Activated T-cell treated with anti-CD3 and anti-CD28 coated beads, Interleukin-2, amount 50 U/mL, for 72 hours (primary cell): Measurements from ENCODE around the gene GCNT2. TPM values are rescaled to one million over a fixed set of nuclear protein-coding genes. Genes with fewer than 3 reads are reported as not detected.
"Not testable (repeated sequence)": the region's sequence is repeated elsewhere in the genome, so short reads cannot be mapped to it uniquely, and the experiment has no call there.

ENCODE experiments used
- ATAC-seq, 2 donors: fragments of 150-1000 bp; cut with Tn5 transposase; replicated peaks in 1 of 2; 2 replicates each; pipeline ENCODE4 v1.10.0; 2021; ENCODE audit warnings: moderate library complexity in 2 of 2, mild to moderate bottlenecking in 1 of 2
- DNase-seq, 2 donors: peaks; one replicate each; pipeline ENCODE4 v3.0.0; 2021 to 2022; ENCODE audit warnings: mixed read lengths in 1 of 2
- H3K27ac Mint-ChIP-seq: one replicate; pipeline ENCODE4 v1.8.0; 2022; ENCODE audit warnings: mild to moderate bottlenecking, moderate library complexity, mixed read lengths
- H3K27me3 Mint-ChIP-seq: one replicate; pipeline ENCODE4 v1.8.0; 2022; ENCODE audit warnings: low read depth, mixed read lengths
- H3K36me3 Mint-ChIP-seq, 2 donors: one replicate each; pipeline ENCODE4 v1.8.0; 2022; ENCODE audit warnings: mixed read lengths in 2 of 2, mild to moderate bottlenecking in 1 of 2; ENCODE audit not compliant: insufficient read depth in 2 of 2
- H3K4me1 Mint-ChIP-seq: one replicate; pipeline ENCODE4 v1.8.0; 2022; ENCODE audit warnings: low read depth, mixed read lengths
- H3K4me3 Mint-ChIP-seq, 2 donors: one replicate each; pipeline ENCODE4 v1.8.0; 2022; ENCODE audit warnings: mild to moderate bottlenecking in 2 of 2, mixed read lengths in 2 of 2, moderate library complexity in 2 of 2
- H3K9me3 Mint-ChIP-seq, 2 donors: one replicate each; pipeline ENCODE4 v1.8.0; 2022; ENCODE audit warnings: mixed read lengths in 2 of 2
- total RNA-seq, 2 donors: library from RNA; stranded (reverse); gene quantifications; one replicate each; pipeline ENCODE4 v1.2.3, GENCODE V29; 2022

Gene GCNT2
- total RNA-seq, 2 donors from 2014 or later = 1.8 to 3.1 TPM

DNA sequence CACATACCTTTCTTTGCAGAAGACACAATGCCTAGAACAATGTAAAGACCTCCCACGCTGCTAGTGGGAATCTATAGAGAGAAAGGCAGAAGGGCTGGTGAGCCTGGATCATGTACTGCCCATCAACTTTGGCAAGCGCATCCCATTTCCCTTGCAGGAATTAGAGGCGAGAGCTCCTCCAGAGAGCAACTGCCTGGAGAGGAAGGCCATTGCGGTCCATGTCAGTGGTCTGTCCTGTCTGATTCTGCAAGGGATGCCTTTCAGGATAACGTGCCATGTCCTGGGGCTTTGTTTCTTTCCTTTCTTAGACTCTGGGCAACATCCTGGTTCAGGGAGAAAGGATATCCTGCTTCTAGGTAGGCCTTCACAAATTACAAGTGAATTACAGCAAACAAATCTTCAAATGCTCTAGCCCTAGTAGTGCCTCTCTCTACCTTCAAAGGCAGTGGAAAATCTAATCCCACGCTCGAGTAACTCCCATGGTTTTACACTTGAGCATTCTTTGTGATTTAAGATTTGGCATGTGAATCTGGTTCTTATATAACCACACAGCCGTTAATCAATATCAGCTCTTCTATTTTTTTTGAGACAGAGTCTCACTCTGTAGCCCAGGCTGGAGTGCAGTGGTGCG is 38.5 kb downstream of the GCNT2 start:
- no peak for ATAC-seq
- no peak for DNase-seq
- peaks cover 0 to 2% of the 10 kb centered on the region in 2 donors for H3K36me3 Mint-ChIP-seq
- H3K27me3 Mint-ChIP-seq = no peaks in the 10 kb centered on the region
- H3K4me1 Mint-ChIP-seq = peaks cover 5% of the 10 kb centered on the region
- no peak overlapping the region for H3K4me3 Mint-ChIP-seq
- H3K9me3 Mint-ChIP-seq = no peaks in the 10 kb centered on the region
- H3K27ac Mint-ChIP-seq = no peak overlapping the region

DNA sequence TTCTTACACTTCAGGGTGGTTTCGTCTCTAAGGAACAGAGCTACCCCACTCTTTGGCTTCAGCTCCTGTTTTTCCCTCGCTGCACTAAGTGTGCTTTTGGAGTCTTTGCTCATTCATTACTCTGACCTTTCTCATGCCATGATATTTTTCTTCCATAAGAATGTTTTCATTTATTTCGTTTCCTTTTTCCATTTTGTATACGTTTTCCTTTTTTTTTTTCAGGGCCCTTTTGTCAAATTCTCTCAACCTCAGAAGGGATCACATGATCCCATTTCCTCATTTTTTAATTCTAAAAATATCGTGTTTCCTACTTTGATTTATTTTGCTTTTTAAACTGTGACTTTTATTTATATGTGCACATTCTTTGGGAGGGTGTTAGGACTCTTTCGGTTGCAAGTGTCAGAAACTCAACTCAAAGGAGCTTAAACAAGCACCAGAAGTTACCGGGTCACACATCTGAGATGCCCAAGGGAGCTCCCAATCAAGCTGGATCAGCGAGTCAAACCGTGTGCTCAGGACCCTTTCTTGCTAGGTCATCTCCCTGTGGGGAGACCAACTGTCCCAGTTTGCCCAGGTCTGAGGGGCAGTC is 40.6 kb downstream of the GCNT2 start:
- H3K4me1 Mint-ChIP-seq = no peaks in the 10 kb centered on the region
- H3K4me3 Mint-ChIP-seq = no peak overlapping the region
- no peaks in the 10 kb centered on the region for H3K9me3 Mint-ChIP-seq
- peaks cover 0 to 2% of the 10 kb centered on the region in 2 donors for H3K36me3 Mint-ChIP-seq
- ATAC-seq = no peak
- H3K27me3 Mint-ChIP-seq = no peaks in the 10 kb centered on the region
- no peak overlapping the region for H3K27ac Mint-ChIP-seq
- no peak for DNase-seq

DNA sequence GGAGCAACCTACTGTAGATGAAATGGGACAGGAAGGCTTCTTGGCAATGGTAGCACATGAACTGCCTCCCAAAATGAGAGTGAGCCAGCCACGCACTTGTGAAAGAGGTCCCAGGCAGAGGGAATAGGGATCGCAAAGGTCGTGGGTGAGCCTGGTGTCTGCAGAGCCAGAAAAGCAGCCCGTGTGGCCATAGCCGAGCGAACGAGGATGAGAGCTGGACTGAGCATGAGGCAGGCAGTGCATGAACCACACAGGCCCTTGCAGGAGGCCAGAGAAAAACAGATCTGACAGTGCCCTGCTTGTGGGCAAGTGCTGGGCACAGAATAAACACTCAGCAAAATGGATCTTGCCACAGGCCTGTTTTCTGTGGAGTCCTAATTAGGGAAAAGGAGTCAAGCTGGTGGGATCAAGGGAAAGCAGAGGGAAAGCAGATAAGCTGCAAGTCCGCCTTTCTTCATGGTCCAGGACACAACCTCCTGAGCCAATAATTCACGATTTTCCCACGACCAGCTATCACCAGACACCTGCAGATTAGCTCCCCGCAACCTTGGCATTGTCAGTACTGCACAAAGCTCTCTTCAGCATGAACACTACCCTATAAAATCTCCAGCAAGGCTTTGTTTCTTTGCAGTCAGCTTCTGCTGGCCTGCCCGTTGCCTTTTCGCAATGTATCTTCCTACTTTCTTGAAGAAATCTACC is 44.0 kb downstream of the GCNT2 start:
- H3K27ac Mint-ChIP-seq = no peak overlapping the region
- H3K36me3 Mint-ChIP-seq = peaks cover 0 to 4% of the 10 kb centered on the region in 2 donors
- H3K4me3 Mint-ChIP-seq = no peak overlapping the region

DNA sequence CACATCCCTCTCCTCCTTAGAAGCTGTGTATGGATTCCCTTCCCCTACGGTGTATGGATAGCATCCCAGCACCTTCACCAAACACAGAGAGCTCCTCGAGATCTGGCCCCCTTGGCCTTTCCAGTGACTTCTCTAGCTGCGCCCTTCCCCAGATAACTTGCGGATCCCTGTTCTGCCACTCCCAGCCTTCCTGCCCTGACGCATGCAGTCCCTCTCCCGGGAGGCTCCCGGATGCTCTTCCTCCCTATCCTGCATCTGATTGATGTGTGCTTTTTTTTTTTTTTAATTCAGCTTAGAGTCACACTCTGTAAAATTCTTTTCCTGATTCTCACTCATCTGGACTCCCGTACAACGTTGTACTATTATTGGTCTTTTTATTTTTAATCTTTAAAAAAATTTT is 44.8 kb downstream of the GCNT2 start:
- H3K27me3 Mint-ChIP-seq = no peaks in the 10 kb centered on the region
- H3K36me3 Mint-ChIP-seq = peaks cover 0 to 2% of the 10 kb centered on the region in 2 donors
- no peak overlapping the region for H3K4me3 Mint-ChIP-seq
- H3K27ac Mint-ChIP-seq = no peak overlapping the region
- ATAC-seq (no peak), DNase-seq (no peak)
- H3K4me1 Mint-ChIP-seq = no peaks in the 10 kb centered on the region
- H3K9me3 Mint-ChIP-seq = peaks cover 0 to 4% of the 10 kb centered on the region in 2 donors

More for the DNA sequence above, 44.0 kb downstream of the GCNT2 start:
- Mint-ChIP-seq H3K4me1 (no peaks in the 10 kb centered on the region), H3K9me3 (peaks cover 0 to 4% of the 10 kb centered on the region in 2 donors), H3K27me3 (no peaks in the 10 kb centered on the region)
- DNase-seq = no peak
- no peak for ATAC-seq

DNA sequence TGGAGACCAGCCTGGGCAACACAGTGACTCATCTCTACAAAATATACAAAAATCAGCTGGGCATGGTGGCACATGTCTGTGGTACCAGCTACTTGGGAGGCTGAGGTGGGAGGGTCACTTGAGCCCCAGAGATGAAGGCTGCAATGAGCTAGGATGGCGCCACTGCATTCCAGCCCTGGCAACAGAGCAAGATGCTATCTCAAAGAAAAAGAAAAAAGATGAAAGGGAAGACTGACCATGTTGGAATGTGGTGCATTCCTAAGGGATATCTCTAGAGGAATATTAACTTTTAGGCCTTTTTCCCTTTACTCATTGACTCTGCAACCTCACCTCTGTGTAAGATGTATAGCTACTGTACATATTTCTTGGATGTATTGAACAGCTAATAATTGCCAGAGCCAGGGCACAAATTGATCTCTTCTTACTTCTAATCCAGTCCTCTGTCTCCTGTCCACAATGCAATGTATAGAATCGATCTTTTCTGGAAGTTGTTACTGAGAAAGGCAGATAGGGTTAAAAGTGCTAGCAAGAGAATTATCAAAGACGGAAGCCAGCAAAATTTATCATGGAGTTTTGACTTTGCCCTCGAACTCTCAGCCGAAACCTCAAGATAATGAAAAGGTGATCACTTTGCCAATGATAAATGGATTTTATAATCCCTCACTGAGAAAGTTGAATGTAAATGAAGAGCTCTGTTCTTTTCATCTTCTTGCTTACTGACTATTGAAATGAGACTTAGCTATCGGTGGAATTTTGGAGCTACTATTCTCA is 46.3 kb downstream of the GCNT2 start:
- Mint-ChIP-seq H3K36me3 (peaks cover 0 to 2% of the 10 kb centered on the region in 2 donors), H3K4me1 (no peaks in the 10 kb centered on the region), H3K27ac (no peak overlapping the region), H3K4me3 (no peak overlapping the region), H3K9me3 (peaks cover 0 to 4% of the 10 kb centered on the region in 2 donors), H3K27me3 (no peaks in the 10 kb centered on the region)
- DNase-seq (no peak), ATAC-seq (no peak)

DNA sequence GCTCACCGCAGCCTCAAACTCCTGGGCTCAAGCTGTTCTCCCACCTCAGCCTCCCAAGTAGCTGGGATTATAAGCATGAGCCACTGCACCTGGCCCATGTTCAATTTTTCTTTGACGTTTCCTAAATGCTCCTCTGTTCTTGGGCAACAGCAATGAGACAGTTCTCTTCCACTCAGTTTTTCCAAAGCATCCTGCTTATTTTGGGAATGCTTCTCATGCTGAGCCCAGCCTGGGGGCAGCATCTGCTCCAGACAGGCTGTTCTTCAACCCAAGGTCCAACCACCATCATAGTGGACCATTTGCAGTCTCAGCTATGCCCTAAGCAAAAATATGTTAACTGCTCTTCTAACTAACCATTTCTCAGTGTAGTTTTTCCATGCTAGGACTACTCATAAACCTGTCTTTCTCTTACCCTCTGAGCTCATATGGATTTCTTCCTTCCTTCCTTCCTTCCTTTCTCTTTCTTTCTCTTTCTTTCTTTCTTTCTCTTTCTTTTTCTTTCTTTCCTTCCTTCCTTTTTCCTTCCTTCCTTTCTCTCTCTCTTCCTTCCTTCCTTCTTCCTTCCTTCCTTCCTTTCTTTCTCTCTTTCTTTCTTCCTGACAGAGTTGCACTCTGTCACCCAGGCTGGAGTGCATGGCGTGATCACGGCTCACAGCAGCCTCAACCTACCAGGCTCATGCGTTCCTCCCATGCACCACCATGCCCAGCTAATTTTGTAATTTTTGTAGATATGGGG is 48.4 kb downstream of the GCNT2 start:
- no peak for ATAC-seq
- Mint-ChIP-seq H3K4me3 (no peak overlapping the region), H3K27ac (no peak overlapping the region), H3K4me1 (no peaks in the 10 kb centered on the region), H3K36me3 (peaks cover 0 to 2% of the 10 kb centered on the region in 2 donors), H3K9me3 (peaks cover 0 to 4% of the 10 kb centered on the region in 2 donors), H3K27me3 (no peaks in the 10 kb centered on the region)
- no peak for DNase-seq

DNA sequence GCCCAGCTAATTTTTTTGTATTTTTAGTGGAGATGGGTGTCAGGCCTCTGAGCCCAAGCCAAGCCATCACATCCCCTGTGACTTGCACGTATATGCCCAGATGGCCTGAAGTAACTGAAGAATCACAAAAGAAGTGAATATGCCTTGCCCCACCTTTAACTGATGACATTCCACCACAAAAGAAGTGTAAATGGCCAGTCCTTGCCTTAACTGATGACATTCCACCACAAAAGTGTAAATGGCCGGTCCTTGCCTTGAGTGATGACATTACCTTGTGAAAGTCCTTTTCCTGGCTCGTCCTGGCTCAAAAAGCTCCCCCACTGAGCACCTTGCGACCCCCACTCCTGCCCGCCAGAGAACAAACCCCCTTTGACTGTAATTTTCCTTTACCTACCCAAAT is 54.4 kb downstream of the GCNT2 start:
- H3K9me3 Mint-ChIP-seq, H3K4me3 Mint-ChIP-seq, ATAC-seq, H3K27ac Mint-ChIP-seq, H3K36me3 Mint-ChIP-seq, H3K4me1 Mint-ChIP-seq, DNase-seq, H3K27me3 Mint-ChIP-seq: not testable (repeated sequence)

DNA sequence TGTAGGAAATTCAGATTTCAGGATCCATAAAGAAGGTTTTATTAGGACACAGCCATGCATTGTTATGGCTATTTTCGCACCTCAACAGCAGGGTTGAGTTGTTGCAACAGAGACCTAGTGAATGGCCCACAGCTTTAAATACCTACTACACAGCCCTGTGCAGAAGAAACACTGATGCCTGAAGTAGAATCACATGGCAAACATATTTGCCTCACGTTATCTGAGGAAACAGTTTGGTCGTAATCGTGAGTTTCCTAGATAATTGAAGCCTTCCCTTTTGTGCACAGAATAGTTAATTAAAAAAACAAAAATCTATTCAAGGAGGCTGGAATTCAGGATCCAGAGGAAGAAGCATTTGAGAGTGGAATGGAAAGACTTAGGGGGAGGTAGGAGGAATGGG is 55.1 kb downstream of the GCNT2 start:
- H3K4me1 Mint-ChIP-seq = no peaks in the 10 kb centered on the region
- H3K27ac Mint-ChIP-seq = no peak overlapping the region
- H3K36me3 Mint-ChIP-seq = no peaks in the 10 kb centered on the region
- DNase-seq (no peak), ATAC-seq (no peak)
- no peaks in the 10 kb centered on the region for H3K9me3 Mint-ChIP-seq
- H3K27me3 Mint-ChIP-seq = no peaks in the 10 kb centered on the region
- no peak overlapping the region for H3K4me3 Mint-ChIP-seq

DNA sequence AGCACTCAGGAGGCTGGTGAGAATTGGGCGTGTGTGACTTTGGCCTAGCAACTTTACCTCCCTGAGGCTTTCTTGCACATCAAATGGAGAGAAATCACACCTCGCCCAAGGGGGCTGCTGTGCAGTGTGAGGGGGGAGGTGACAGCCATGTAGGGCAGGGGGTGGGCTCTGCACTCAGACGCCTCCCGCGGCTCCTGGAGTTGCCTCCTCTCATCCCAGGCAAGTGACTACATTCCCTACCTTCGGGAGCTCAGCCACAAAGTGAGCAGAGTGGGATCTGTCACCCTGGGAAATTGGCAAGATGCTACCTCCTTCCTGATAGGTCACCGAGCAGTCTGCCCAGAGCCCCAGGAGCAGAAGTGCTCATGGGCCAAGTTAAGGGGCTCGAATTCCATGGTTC is 56.0 kb downstream of the GCNT2 start:
- no peak overlapping the region for H3K4me3 Mint-ChIP-seq
- no peak for DNase-seq
- no peaks in the 10 kb centered on the region for H3K4me1 Mint-ChIP-seq
- H3K27ac Mint-ChIP-seq = no peak overlapping the region
- no peaks in the 10 kb centered on the region for H3K36me3 Mint-ChIP-seq
- no peak for ATAC-seq
- H3K9me3 Mint-ChIP-seq = no peaks in the 10 kb centered on the region
- no peaks in the 10 kb centered on the region for H3K27me3 Mint-ChIP-seq

DNA sequence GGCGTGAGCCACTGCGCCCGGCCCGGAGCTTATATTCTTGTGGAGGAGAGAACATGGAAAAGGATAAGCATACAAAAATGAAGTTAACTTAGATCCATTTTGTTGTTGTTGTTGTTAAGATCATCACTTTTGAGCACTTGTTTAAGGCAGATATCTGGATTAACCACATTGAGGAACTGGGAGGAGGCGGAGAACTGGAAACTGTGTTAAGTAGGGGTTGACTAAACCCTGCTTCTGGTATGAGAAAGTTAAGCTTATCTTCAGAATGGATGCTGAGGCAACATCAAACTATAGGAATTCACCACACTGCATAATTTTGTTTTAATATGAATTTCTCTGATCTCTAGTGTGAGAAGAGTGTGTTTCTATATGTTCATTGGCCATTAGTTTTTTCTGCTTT is 57.6 kb downstream of the GCNT2 start:
- DNase-seq = no peak
- peaks cover 5% of the 10 kb centered on the region for H3K4me1 Mint-ChIP-seq
- H3K9me3 Mint-ChIP-seq = no peaks in the 10 kb centered on the region
- no peak overlapping the region for H3K27ac Mint-ChIP-seq
- H3K27me3 Mint-ChIP-seq = no peaks in the 10 kb centered on the region
- no peak for ATAC-seq
- no peaks in the 10 kb centered on the region for H3K36me3 Mint-ChIP-seq
- no peak overlapping the region for H3K4me3 Mint-ChIP-seq

DNA sequence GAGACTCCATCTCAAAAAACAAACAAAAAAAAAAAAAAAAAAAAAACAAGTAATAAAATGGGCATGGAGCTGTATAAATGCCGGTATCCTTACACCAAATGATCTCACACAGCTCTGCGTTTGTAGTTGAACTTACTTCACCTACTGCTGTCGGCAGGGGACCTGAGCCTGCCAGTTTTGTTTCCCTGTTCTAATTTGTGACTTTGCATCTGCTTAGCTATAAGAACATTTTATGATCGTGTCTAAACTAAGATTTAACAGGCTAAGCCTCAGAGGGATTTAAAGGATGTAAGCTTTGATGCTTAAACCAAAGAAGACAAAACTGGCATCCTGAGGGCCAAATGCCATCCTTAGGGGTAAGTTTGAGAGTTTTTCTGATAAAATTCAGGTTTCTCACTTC is 58.7 kb downstream of the GCNT2 start:
- no peak for ATAC-seq
- Mint-ChIP-seq H3K4me1 (peaks cover 5% of the 10 kb centered on the region), H3K9me3 (no peaks in the 10 kb centered on the region), H3K27ac (no peak overlapping the region), H3K4me3 (no peak overlapping the region), H3K36me3 (no peaks in the 10 kb centered on the region), H3K27me3 (no peaks in the 10 kb centered on the region)
- DNase-seq = no peak

DNA sequence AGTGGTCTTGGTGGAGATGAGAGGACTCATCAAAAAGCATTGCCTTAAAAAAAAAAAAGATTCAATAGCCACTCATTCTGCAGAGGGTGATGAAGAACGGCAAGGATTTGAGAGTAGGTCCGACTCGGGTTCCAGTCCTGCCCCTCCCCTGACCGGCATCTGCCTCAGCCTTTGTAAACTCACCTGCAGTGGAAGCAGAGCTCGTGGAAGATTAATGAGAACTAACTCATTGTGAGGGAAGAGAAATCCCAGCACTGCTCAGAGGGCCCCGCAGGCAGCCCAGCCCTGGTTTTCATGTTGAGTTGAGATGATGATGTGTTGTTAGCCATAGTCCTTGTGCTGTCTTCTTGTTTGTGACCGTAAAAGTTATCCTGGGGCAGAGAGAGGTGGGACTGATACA is 59.4 kb downstream of the GCNT2 start:
- Mint-ChIP-seq H3K4me1 (peaks cover 5% of the 10 kb centered on the region), H3K27me3 (no peaks in the 10 kb centered on the region), H3K27ac (no peak overlapping the region), H3K9me3 (no peaks in the 10 kb centered on the region), H3K36me3 (no peaks in the 10 kb centered on the region), H3K4me3 (no peak overlapping the region)
- no peak for ATAC-seq
- no peak for DNase-seq

DNA sequence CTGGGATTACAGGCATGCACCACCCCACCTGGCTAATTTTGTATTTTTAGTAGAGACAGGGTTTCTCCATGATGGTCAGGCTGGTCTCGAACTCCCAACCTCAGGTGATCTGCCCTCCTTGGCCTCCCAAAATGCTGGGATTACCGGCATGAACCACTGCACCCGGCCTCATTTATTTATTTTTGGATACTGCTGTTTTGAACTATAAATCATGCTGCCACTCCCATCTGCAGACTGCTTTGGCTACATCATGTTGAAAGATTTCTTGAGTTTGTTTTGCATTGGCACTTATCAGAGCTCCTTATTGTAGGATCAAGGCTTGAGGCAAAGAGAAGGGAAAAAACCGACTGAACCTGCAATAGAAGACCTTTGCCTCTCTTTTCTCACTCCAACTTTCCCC is 60.3 kb downstream of the GCNT2 start:
- H3K36me3 Mint-ChIP-seq, H3K4me3 Mint-ChIP-seq, H3K27me3 Mint-ChIP-seq, ATAC-seq, H3K27ac Mint-ChIP-seq, H3K4me1 Mint-ChIP-seq, DNase-seq, H3K9me3 Mint-ChIP-seq: not testable (repeated sequence)
